HG02885 (cell line): ENCODE measurements around the gene BEX3.
"Not testable (repeated sequence)": the region's sequence is repeated elsewhere in the genome, so short reads cannot be mapped to it uniquely, and the experiment has no call there.

ENCODE experiments used
- ATAC-seq: cut with Tn5 transposase; IDR thresholded peaks from one replicate; pipeline ENCODE4 v1.9.1; 2021; ENCODE audit warnings: mild to moderate bottlenecking; ENCODE audit not compliant: unreplicated experiment, poor library complexity

Gene BEX3

DNA sequence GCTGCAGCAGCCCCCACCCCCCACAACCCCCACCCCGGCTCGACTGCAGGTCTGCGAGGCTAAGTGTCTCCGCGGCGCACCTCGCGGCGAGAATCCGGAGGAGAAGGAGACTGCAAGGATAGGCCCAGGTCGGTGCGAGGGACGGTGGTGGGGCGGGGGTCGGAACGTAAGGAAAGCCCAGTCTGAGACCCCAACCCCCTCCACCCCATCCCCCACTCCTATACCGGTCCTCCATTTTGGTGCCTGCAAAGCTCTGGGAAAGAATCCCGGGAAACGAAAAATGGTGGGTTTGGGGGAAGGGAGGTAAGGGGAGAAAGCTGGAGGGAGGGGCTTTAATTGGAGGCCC is 614 bp downstream of the BEX3 start:
- no peak for ATAC-seq

- no peak for ATAC-seq
These were observed 2.7 kb downstream of the BEX3 start for GRCh38 chrX:103378990-103379389.

DNA sequence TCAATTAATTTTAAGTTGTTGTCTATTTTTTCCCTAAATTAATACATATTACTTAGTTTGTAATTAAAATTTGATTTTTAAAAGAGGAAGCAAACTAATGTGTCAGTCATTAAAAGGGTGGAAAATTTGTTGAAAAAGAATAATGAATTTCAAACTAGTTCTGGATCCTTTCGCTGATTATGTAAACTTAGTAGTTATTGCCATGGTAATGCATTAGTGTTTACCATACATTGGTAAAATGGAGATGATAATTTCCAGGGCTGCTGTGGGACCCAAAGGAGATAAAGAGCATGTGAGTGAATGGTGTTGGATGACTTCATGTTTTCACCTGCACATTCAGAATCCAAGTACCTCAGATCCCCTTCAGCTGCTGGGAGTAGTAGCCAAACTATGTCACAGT is 6.5 kb downstream of the BEX3 start:
- no peak for ATAC-seq

DNA sequence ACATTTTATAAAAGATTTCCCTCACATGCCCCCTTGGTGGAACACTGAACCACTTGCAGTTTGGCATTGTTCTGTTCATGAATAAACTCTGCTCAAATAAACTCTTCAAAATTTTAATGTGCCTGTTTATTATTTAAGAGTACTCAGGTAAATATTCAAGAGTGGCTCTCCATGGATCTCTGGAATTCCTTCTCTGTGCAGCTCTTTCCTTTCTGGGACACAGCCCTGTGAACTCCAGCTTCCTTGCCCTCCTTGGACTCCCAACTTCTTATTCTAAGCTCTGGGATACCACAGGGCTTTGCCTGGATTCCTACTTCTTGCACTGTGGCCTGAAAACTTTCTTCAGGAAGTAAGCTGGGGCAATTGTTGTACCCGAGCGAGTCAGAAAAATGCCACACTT is 8.3 kb downstream of the BEX3 start:
- no peak for ATAC-seq

GRCh38 chrX:103385283-103385830 is 9.0 kb downstream of the BEX3 start:
- ATAC-seq: not testable (repeated sequence)

GRCh38 chrX:103386332-103386731 is 10.0 kb downstream of the BEX3 start:
- ATAC-seq: no peak

DNA sequence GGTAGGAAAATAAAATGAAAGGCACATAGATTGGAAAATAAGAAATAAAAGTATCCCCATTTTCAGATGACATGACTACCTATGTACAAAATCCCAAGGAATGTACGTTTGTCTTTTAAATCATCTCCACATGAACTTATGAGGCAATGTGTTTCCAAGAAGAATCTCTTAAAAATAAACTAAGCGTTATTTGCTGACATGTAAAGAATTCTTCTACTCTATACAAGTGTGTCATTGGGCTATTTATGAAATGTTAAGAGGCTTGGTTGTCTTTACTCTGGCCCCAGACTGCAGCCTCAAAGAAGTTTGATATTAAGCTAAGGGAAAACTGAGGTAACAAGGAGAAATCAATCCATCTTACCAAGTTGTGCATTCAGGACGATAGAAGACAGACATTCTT is 17.1 kb downstream of the BEX3 start:
- ATAC-seq: no peak

DNA sequence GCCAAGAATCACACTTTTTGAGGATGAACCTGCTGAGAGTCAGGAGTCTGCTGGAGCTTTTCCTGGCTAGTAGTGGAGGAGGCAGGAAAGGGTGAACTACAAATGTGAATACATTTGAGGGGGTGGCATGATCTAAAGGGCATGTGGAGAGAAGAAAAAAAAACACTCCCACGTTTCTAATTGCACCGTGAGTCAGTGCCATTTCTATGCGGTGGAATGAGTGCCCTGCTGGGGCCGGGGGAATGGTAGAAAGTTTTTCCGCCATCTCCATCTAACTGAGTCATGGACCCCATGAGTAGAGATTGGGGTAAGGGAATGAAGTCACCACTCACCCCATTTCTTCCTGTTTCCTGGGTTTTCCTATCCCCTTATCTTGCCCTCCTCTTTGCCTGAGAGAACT is 19.8 kb downstream of the BEX3 start:
- no peak for ATAC-seq

DNA sequence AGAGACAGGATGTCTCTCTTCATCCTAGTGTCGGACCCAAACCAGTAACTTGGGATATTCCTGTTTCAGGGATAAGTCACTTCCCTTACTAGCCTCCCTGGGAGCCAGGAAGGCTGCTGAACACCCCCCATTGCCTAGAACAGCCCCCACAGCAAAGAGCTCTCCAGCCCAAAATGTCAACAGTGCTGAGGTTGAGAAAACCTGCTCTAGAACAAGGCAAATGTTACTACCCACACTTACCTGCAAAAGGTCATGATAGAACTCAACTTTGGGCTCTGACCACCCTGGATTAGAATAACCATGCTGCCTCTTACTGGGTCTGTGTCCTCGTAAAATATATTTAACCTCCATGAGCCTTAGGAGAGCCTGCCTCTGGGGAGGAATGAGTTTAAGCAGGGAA is 20.3 kb downstream of the BEX3 start:
- no peak for ATAC-seq

DNA sequence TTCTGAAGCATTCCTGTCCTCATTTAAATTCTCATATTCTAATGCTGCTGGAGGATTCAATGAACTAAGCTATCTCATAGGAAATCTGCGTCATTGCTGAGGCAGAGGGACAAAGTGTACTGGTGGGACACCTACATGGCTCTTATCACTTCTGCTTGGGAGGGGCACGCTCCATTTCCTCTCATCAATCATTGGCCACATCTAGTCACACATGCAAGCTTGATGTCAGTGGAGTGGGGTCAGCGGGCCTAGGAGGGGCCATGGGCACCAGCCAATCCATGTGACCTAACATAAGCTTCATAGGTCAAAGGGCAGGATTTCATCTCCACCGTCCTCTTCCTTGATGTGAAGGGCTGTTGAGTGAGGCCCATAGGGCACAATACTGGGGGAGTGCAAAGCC is 21.4 kb downstream of the BEX3 start:
- no peak for ATAC-seq

DNA sequence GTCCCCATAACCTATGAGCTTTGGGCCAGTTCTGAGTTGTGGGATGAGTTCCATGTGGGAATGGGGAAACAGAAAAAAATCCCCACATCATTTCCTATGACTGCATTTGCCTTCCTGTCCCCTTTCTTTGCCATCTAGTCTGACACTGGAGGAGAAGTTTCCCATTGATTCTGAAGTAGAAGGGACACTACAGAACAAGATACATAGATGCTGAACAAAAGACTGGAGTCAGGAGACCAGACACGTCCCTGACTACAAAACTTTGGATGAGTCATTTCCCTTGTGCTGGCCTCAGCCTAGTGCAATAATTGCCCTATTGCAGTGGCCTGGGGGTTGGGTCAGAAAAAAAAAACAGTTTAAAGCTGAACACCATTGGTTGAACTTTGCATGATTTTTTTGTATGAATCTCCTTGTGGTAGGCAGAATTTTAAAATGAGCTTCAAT is 22.1 kb downstream of the BEX3 start:
- no peak for ATAC-seq

GRCh38 chrX:103399744-103400143 is 23.4 kb downstream of the BEX3 start:
- no peak for ATAC-seq

- no peak for ATAC-seq
These were observed 24.6 kb downstream of the BEX3 start for GRCh38 chrX:103400931-103401330.

DNA sequence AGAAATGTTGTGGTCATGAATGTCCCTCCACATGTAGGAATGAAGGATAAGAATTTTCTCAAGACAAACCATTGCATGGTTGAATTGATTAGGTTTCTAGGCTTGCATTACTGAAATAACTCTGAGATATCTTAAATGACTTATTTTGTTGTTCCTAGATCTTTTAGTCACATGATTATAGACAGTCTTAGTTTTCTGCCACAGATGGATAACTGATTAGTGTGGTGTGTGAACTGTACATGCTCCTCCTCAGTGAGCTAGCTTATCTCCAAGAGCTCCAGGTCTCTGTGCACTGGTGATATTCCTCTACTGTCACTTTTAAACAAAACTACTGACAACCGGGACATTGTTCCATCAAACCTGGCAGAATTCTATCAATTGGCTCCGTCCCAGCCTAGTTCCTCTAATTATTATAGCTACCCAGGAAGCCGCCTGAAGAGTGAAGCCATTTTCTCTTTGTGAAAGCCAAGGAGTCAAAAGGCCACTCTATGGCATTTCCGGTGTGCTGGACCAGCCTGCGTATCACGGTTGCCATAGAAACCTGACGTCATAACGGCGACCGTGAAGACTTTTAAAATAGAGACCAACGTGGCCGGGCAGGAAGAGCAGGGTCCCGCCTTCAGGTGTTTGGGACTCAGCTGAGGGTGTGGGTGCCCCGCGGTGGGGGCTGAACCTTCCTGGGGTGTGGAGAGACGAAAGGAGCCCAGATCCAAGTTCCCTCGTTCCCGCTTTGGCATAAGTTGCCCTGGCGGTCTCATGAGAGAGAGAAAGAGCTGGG is 28.1 kb downstream of the BEX3 start:
- peak; percentile 98 for ATAC-seq

GRCh38 chrX:103405009-103405333 is 28.6 kb downstream of the BEX3 start:
- ATAC-seq: no peak

DNA sequence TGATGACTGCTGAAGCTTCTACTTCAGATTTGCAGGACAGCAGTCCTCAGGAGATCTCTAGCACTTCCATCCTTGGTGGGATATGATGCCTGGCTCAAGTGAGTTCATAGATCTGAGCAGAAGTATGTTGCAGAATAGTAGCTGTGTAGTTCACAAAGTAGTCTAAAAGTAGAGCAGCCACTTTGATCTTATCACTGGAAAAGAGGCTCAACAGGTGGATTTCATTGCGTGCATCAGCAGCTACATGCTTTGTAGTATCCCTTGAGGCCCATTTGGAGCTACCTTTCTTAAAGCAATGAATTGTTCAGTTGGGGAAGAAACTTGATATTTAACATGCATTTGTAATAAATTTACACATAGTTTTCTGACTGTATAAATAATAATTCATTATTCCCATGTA is 29.9 kb downstream of the BEX3 start:
- no peak for ATAC-seq

DNA sequence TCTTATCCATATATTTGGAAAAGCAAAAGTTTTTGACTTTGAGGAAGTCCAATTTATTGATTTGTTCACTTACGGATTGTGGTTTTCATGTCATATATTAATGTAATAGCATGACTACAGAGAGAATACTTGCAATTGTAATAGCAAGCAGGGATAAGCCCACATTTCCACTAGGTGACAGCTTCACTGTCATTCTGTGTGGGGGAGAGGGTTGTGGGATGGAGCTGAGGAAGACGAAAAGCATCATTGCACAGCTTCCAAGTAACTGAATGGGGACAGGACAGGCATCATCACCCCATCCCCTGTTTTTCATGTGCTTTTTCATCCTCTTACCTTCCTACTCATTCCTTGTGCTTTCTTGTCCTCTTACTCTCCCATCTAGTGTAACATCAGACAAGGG is 31.4 kb downstream of the BEX3 start:
- no peak for ATAC-seq

DNA sequence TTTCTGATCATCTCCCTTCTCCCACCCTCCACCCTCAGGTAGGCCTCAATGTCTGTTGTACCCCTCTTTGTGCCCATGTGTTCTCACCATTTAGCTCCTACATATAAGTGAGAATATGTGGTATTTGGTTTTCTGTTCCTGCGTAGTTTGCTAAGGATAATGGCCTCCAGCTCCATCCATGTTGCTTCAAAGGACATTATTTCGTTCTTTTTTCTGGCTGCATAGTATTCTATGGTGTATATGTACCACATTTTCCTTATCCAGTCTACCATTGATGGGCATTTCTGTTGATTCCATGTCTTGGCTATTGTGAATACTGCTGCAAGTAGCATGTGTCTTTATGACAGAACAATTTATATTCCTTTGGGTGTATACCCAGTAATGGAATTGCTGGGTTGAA is 35.4 kb downstream of the BEX3 start:
- ATAC-seq: not testable (repeated sequence)

DNA sequence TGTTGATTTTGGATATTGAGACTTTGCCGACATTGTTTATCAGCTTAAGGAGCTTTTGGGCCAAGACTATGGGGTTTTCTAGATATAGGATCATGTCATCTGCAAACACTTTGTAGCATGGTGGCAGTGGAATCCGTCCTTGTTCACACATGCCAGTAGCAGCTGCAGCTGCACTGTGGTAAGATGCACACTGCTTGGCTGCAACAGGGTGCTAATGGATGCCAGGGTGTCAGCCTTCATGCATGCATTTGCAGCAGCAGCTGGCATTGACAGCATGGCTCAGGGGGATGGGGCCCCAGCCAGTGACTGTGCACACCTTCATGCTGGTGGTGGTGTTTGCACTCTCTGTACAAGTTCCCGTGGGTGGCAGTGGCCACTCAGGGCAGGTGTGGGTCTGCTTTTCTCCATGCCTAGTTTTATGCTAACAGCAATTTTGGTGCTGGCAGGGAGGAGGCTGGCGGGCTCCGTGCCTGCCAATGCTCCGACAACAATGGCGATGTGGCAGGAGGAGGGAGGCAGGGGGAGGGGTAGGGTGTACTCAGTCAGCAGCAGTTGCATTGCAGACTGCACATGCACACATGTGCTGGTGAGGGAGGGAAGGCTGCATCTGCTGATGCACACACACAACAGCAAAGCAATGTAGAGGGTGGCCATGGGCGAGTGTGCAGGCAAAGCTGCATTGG is 37.5 kb downstream of the BEX3 start:
- no peak for ATAC-seq

- ATAC-seq: no peak
These were observed 38.2 kb downstream of the BEX3 start for GRCh38 chrX:103414561-103414960.

DNA sequence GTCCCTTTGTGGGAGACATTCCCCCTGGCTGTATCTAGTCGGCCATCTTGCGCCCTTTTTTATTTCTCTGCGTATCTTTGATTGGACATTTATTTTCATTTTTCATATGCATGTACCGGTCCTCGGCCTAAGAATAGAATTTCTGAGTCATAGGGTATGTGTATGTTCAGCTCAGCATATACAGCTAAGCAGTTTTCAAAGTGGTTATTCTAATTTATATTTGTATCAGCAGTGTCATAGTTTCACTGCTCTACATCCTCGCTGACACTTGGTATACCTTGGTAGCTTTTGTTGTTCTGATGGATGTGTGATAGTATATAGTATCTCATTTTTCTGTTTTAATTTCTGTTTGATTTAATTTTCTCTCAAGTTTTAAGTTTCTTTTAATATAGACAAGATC is 38.7 kb downstream of the BEX3 start:
- ATAC-seq: no peak

DNA sequence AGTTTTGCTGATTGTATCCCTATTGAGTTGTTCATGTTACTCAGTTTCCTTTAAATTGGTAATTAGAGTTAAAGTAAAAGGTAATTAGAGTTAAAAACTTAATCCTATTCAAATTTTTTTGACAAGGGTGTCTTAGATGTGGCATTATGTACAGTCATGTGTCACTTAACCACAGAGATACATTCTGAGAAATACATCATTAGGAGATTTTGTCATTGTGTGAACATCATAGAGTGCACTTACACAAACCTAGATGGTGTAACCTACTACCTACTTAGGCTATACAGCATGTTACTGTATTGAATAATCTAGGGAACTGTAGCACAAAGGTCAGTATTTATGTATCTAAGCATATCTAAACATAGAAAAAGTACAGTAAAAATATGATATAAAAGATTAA is 39.2 kb downstream of the BEX3 start:
- ATAC-seq: no peak
